Smooth muscle cell (in vitro differentiated cells): ENCODE measurements around the gene BET1L. TPM values are rescaled to one million over a fixed set of nuclear protein-coding genes. Genes with fewer than 3 reads are reported as not detected.
A peak's percentile ranks its signal among the peaks of the same experiment; 100 is the strongest.
"Not testable (repeated sequence)": the region's sequence is repeated elsewhere in the genome, so short reads cannot be mapped to it uniquely, and the experiment has no call there.

Source experiments
- DNase-seq: peaks from one replicate; lab custom pipeline; 2025; ENCODE audit not compliant: unreplicated experiment; lab: John Stamatoyannopoulos, UW
- H2AFZ ChIP-seq: fragments of 200-600 bp; sonication (generic); 2 replicates; pipeline ENCODE4 v1.6.0; 2016; ENCODE audit warnings: antibody characterized with exemption, low read depth, mild to moderate bottlenecking
- H3F3A ChIP-seq: fragments of 200-600 bp; sonication (generic); 2 replicates; pipeline ENCODE4 v1.6.0; 2017; ENCODE audit warnings: antibody characterized with exemption, low read depth
- H3K27ac ChIP-seq: fragments of 200-600 bp; sonication (generic); 2 replicates; pipeline ENCODE4 v1.5.1; 2016; ENCODE audit warnings: low read depth, mild to moderate bottlenecking
- H3K27me3 ChIP-seq: fragments of 200-600 bp; sonication (generic); 2 replicates; pipeline ENCODE4 v1.6.1; 2016; ENCODE audit warnings: low read depth, mild to moderate bottlenecking
- H3K36me3 ChIP-seq: fragments of 200-600 bp; sonication (generic); 2 replicates; pipeline ENCODE4 v1.5.1; 2016; ENCODE audit warnings: low read depth
- H3K4me1 ChIP-seq: fragments of 200-600 bp; sonication (generic); 2 replicates; pipeline ENCODE4 v1.5.1; 2016; ENCODE audit warnings: low read depth
- H3K4me2 ChIP-seq: fragments of 200-600 bp; sonication (generic); 2 replicates; pipeline ENCODE4 v1.6.0; 2016; ENCODE audit warnings: mild to moderate bottlenecking
- H3K4me3 ChIP-seq: fragments of 200-600 bp; sonication (generic); 2 replicates; pipeline ENCODE4 v1.5.1; 2016; ENCODE audit warnings: mild to moderate bottlenecking
- H3K79me2 ChIP-seq: fragments of 200-600 bp; sonication (generic); 2 replicates; pipeline ENCODE4 v1.6.0; 2016; ENCODE audit warnings: low read depth, mild to moderate bottlenecking
- H3K9ac ChIP-seq: fragments of 200-600 bp; sonication (generic); 2 replicates; pipeline ENCODE4 v1.6.0; 2016; ENCODE audit warnings: low read depth
- H3K9me3 ChIP-seq: fragments of 200-600 bp; sonication (generic); replicated peaks from 2 replicates; pipeline ENCODE4 v1.5.1; 2016; ENCODE audit warnings: low read depth
- H4K20me1 ChIP-seq: fragments of 200-600 bp; sonication (generic); 2 replicates; pipeline ENCODE4 v1.6.0; 2016; ENCODE audit warnings: low read depth
- CTCF ChIP-seq: fragments of 200-600 bp; sonication (generic); IDR thresholded peaks from 2 replicates; pipeline ENCODE4 v1.5.1; 2017; ENCODE audit warnings: borderline replicate concordance, mild to moderate bottlenecking, antibody characterized with exemption; ENCODE audit not compliant: insufficient read depth, poor library complexity, severe bottlenecking
- WGBS: methylation state at CpG from one replicate; pipeline ENCODE4 v1.1.7; 2016; ENCODE audit warnings: low lambda C conversion rate; 5-methylcytosine and 5-hydroxymethylcytosine counted together
- polyA plus RNA-seq: library from polyadenylated mRNA; unstranded; fragments of >200 nt; fragmentation: Nextera tagmentation; extraction: Ambion mirVana; gene quantifications from 2 replicates; pipeline ENCODE4 v1.2.1, GENCODE V29; 2016
- total RNA-seq: library from RNA; depleted of rRNA; stranded (reverse); fragments of >200 nt; gene quantifications from 2 replicates; pipeline ENCODE4 v1.2.3, GENCODE V29; 2014

BET1L gene
- total and polyA plus RNA-seq, 2 experiments from 2014 or later: 40.5 to 97.4 TPM

GRCh38 chr11:241634-242033 is 34.4 kb upstream of the BET1L start:
- peaks cover 18% of the 10 kb centered on the region for H3K36me3 ChIP-seq
- no peak for DNase-seq
- peaks cover 8% of the 10 kb centered on the region for H3K4me1 ChIP-seq
- no peaks in the 10 kb centered on the region for H3K27me3 ChIP-seq
- H3K4me2 ChIP-seq: no peak overlapping the region
- peaks cover 38% of the 10 kb centered on the region for H4K20me1 ChIP-seq
- no peak for TF ChIP-seq CTCF
- WGBS: 98% methylated on average over 5 of the region's 5 CpGs
- no peak overlapping the region for H3K4me3 ChIP-seq
- H3F3A ChIP-seq: no peaks in the 10 kb centered on the region
- H3K27ac ChIP-seq: no peak overlapping the region
- H3K79me2 ChIP-seq: peaks cover 66% of the 10 kb centered on the region
- no peaks in the 10 kb centered on the region for H3K9me3 ChIP-seq
- no peak overlapping the region for H3K9ac ChIP-seq
- H2AFZ ChIP-seq: no peak overlapping the region

DNA sequence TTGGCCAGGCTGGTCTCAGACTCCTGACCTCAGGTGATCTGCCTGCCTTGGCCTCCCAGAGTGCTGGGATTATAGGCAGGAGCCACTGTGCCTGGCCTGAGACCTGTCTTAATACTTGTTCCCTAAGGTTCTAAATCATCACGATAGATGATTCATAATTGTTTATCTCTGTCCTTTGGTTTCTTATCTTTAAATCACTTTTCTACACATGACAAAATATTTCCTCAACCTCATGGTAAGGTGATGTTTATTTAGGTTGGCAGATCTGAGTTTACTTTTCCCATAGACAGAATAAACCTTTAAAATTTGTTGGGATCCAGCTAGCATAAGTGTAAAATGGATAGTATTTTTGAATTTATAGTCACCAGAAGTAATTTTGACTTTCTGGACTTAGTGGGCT is 33.1 kb upstream of the BET1L start:
- H3K4me1 ChIP-seq: peaks cover 11% of the 10 kb centered on the region
- no peak overlapping the region for H2AFZ ChIP-seq
- peaks cover 38% of the 10 kb centered on the region for H4K20me1 ChIP-seq
- TF ChIP-seq CTCF: no peak
- WGBS: 93% methylated on average over 1 of the region's 1 CpG
- H3K4me2 ChIP-seq: no peak overlapping the region
- no peaks in the 10 kb centered on the region for H3F3A ChIP-seq
- H3K27ac ChIP-seq: no peak overlapping the region
- no peak overlapping the region for H3K4me3 ChIP-seq
- no peaks in the 10 kb centered on the region for H3K9me3 ChIP-seq
- H3K36me3 ChIP-seq: peaks cover 14% of the 10 kb centered on the region
- no peaks in the 10 kb centered on the region for H3K27me3 ChIP-seq
- no peak for DNase-seq
- no peak overlapping the region for H3K9ac ChIP-seq
- H3K79me2 ChIP-seq: peaks cover 68% of the 10 kb centered on the region

GRCh38 chr11:238346-238745 is 31.1 kb upstream of the BET1L start:
- not testable (repeated sequence) for H3K27me3 ChIP-seq, DNase-seq, H3K27ac ChIP-seq, H3K9me3 ChIP-seq, H3F3A ChIP-seq, H3K4me3 ChIP-seq, H2AFZ ChIP-seq, H3K9ac ChIP-seq
- H4K20me1 ChIP-seq: peaks cover 34% of the 10 kb centered on the region
- H3K4me1 ChIP-seq: peaks cover 15% of the 10 kb centered on the region
- peaks cover 67% of the 10 kb centered on the region for H3K79me2 ChIP-seq
- peaks cover 13% of the 10 kb centered on the region for H3K36me3 ChIP-seq
- 91% methylated on average over 7 of the region's 7 CpGs for WGBS
- H3K4me2 ChIP-seq: peak overlapping the region; percentile 98

DNA sequence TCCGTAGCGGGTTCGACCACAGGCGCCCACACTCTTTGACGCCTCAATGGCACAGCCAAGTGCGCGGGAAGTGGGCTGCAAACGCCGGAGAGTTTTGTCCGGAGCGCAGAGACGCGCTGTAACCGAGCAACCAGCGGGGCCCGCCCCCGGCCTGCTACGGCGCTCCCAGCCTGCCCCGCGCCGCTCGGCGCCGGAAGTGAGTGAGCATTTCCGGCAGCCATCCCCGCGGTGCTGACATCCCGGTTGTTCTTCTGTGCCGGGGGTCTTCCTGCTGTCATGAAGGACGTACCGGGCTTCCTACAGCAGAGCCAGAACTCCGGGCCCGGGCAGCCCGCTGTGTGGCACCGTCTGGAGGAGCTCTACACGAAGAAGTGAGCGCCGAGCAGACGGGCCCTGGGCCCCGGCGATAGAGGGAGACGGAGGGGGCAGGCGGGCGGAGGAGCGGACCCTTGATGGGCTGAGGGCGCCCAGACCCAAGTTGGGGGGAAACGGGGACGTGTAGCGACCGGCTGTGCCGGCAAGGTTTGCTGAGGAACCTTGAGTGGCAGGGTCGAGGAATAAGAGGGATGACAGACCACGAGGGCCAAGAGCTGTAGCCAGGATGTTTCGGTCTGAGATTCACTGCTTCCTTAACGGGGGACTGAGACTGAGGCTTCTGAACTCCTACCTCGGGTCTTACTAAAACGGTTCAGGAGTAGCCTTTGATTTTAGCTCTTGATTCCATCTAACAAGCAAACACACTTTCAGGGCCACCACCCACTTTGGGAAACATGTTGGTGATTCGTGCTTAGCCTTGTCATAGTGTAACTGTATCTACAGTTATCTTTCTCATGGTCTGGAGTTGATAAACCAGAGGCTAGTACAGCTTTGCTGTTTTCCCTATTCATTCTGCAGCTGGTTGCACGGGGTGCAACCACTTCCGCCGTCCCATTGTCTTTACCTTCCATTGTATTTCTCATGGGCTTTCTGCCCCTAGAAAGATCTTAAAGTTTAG is 29.9 kb upstream of the BET1L start, which contains the start of gene PSMD13:
Gene PSMD13 (plus strand): TSS at position 203 of the 994 bp plus-strand sequence. CDS start 74 bp downstream, at position 277.
- H3K9me3 ChIP-seq: no peaks in the 10 kb centered on the region
- H3K4me2 ChIP-seq: peak within 1 kb of the TSS; percentile 98
- H2AFZ ChIP-seq: peak within 1 kb of the TSS; percentile 82
- H3K27me3 ChIP-seq: no peaks in the 10 kb centered on the region
- peak within 1 kb of the TSS; percentile 91 for H3K27ac ChIP-seq
- H3K79me2 ChIP-seq: peaks cover 59% of the 10 kb centered on the region
- WGBS: 2% methylated on average over 59 of the region's 62 CpGs
- peak within 1 kb of the TSS; percentile 90 for H3K9ac ChIP-seq
- peaks cover 4% of the 10 kb centered on the region for H3K36me3 ChIP-seq
- TF ChIP-seq CTCF: no peak
- H3F3A ChIP-seq: no peaks in the 10 kb centered on the region
- peaks cover 15% of the 10 kb centered on the region for H3K4me1 ChIP-seq
- H3K4me3 ChIP-seq: peak within 1 kb of the TSS; percentile 94
- DNase-seq: peak; percentile 80
- peaks cover 23% of the 10 kb centered on the region for H4K20me1 ChIP-seq
